OCI-M2 (cell line): ENCODE results near the gene TSPAN31.

Experiments
- DNase-seq: peaks from one replicate; lab custom pipeline; 2025; ENCODE audit not compliant: unreplicated experiment; lab: John Stamatoyannopoulos, UW

Gene TSPAN31

DNA sequence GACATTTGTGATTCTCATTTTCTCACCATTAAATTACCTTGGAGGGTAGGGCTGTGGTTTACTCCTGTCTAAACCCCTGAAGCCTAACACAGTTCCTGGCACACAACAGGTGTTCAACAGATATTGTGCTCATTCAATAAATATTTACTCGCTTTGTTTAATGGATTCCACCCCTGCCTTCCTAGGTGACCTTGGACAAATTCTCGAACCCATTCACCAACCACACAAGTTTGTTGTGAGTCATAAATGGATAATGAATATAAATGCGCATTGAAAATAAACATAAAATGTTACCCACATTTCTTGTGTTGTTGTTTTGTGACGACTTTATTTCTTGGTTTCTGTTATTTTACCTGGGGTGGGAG lies 37.4 kb downstream of the TSPAN31 start:
- no peak for DNase-seq

DNA sequence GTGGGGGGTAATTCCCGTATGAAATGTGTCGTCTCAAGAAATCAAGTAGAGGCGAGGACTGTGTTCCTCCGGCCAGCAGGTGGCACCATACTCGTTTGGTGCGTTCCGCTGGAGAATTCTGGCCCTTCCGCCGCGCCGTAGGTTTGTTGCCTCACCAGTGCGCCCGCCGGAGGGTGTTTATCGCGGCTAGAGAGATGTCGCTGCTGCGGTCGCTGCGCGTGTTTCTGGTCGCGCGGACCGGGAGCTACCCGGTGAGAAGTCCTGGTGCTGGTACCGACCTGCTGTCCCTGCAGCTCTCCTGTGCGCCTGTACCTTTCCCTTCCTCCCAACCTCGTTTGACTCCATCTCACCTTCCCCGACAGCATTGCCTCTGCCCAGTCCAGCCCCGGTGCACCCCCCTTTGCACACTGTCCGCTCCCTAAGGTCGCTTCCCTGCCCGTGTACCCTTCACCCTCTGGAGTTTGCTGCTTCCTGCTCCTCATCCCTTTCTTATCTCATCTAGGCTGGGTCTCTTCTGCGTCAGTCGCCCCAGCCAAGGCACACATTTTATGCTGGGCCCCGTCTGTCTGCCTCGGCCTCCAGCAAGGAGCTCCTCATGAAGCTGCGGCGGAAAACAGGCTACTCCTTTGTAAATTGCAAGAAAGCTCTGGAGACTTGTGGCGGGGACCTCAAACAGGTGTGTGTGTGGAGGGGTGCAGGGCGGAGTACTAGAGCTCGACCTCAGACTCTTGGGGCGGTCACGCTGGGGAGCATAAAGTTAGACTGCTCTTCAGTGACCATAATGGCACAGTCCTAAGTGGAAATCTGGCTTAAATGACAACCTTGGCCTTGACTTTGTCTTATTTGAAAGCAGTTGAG lies 38.0 kb downstream of the TSPAN31 start, which contains the start of gene TSFM:
Gene TSFM (plus strand): TSS at position 180 of the 858 bp plus-strand sequence. CDS start 15 bp downstream, at position 195.
- peak; percentile 72 for DNase-seq

DNA sequence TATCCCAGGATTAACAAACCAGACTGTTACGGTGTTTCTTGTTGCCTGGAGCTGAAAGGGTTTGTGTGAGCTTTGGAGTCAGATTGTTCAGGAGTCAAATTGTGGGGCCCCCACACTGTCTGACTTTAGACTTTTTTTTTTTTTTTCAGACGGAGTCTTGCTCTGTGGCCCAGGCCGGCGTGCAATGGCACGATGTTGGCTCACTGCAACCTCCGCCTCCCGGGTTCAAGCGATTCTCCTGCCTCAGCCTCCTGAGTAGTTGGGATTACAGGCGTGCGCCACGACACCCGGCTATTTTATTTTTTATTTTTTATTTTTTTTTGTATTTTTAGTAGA lies 38.6 kb downstream of the TSPAN31 start:
- no peak for DNase-seq

DNA sequence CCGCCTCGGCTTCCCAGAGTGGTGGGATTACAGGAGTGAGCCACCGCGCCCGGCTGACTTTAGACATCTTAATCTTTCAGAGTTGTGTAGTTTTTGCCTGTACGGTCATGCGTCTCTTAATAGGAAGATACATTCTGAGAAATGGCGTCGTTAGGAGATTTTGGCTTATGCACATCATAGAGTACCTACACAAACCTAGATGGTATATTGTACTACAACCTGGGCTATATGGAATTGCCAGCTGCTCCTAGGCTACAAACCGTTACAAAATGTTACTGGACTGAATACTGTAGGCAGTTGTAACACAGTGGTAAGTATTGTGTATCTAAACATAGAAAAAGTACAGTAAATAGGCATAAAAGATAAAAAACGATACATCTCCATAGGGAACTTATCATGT lies 39.0 kb downstream of the TSPAN31 start:
- no peak for DNase-seq

DNA sequence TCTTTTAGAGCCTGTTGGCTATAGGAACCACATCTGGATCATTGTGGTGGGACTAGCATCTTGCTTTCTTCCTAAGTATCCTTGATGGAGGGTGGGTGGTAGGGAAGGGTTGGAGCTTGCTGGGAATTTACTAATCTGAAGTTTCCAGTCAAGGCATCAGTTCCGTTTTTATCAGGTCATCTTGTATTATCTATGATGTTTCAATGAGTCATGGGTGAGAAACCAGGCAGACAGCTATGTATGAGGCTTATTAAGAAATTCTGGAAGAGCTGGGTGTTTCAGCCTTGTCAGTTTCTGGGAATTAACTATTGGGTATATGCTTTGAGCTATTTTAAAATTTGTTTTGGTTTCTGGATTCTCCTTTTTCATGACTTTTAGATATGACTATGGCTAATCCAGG lies 49.1 kb downstream of the TSPAN31 start:
- no peak for DNase-seq

DNA sequence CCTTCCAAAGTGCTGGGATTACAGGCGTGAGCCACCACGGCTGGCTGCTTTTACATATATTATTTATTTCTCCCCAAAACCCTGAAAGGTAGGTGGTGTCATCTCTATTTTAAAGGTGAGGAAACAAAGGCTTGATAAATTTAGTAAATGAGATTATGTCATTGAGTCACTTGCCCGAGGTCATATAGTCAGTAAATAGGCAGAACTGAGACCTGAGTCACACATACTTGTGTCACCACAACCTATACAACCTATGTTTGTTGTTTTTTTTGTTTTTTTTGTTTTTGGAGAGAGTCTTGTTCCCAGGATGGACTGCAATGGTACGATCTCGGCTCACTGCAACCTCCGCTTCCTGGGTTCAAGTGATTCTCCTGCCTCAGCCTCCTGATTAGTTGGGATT lies 50.5 kb downstream of the TSPAN31 start:
- DNase-seq, result no peak

DNA sequence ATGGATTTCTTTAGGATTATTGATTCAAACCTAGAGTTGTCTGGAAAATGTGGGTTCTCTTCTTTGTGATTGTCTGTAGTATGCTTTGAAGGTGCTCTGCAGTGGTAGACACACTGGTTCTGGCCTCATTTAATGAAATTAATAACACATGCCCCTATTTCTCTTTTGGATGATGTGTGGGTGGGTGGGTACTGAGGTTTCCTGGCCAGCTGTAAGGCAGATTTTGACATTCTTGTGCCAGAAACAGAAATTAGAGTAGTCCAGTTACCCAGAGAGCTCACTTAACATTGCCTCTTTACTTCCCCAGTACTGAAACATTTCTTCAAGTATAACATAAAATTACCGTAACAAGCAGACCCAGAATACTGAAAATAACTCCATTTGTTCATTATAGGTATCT lies 52.2 kb downstream of the TSPAN31 start:
- DNase-seq, result no peak

DNA sequence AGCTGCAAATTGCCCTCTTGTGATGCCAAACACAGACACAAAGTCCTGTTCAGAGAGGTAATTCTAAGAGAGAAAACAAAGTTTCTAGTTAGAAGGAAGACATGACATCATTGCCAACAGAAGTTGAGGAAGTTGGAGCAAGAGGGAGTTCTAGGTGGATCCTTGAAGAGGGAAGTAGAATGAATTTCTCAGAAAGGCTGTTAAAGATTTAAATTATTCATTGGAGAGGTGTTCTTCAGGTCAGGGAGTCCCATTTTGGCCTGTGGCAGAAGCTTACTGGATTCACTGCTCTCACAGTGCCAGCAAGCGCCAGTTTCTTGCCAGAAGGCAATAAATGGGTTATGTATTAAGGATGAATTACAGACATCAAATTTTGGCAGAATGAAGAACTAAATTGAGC lies 53.1 kb downstream of the TSPAN31 start:
- no peak for DNase-seq
